Measurements from ENCODE around the gene PRKCQ.
"Not testable (repeated sequence)": the region's sequence is repeated elsewhere in the genome, so short reads cannot be mapped to it uniquely, and the experiment has no call there.

PRKCQ gene

GRCh38 chr10:6383096-6383812, 196.8 kb downstream of the PRKCQ start:
- peak; percentile 62 for DNase-seq (ENCODE audit: low read depth)

- DNase-seq (ENCODE audit: low read depth): no peak
Measured at GRCh38 chr10:6382081-6382480, 198.0 kb downstream of the PRKCQ start.

- DNase-seq (ENCODE audit: low read depth): not testable (repeated sequence)
Measured at GRCh38 chr10:6380478-6380877, 199.6 kb downstream of the PRKCQ start.

- DNase-seq (ENCODE audit: low read depth): no peak
Measured at GRCh38 chr10:6379015-6379776, 200.9 kb downstream of the PRKCQ start.

Data from stromal cell of bone marrow (primary cell).